Left ventricle myocardium inferior (tissue), 1 donor: ENCODE data around the gene BCAS3. TPM values are rescaled to one million over a fixed set of nuclear protein-coding genes. Genes with fewer than 3 reads are reported as not detected.
A peak's percentile ranks its signal among the peaks of the same experiment; 100 is the strongest.

ENCODE experiments used
- DNase-seq: peaks from one replicate; pipeline ENCODE4 v3.0.0-alpha.2; 2020
- H3K27ac ChIP-seq: fragments of 200-600 bp; replicated peaks from 2 replicates; pipeline ENCODE4 v1.8.0; 2021
- H3K27me3 ChIP-seq: fragments of 200-600 bp; 2 replicates; pipeline ENCODE4 v1.8.0; 2021; ENCODE audit warnings: low read depth
- H3K36me3 ChIP-seq: fragments of 200-600 bp; 2 replicates; pipeline ENCODE4 v1.8.0; 2021
- H3K4me1 ChIP-seq: fragments of 200-600 bp; 2 replicates; pipeline ENCODE4 v1.8.0; 2021
- H3K4me3 ChIP-seq: fragments of 200-600 bp; 2 replicates; pipeline ENCODE4 v1.8.0; 2021; ENCODE audit warnings: mild to moderate bottlenecking, moderate library complexity
- H3K9me3 ChIP-seq: fragments of 200-600 bp; replicated peaks from 2 replicates; pipeline ENCODE4 v1.8.0; 2021
- CTCF ChIP-seq: fragments of 200-600 bp; IDR thresholded peaks from 2 replicates; pipeline ENCODE4 v1.8.0; 2021; ENCODE audit warnings: antibody characterized with exemption, mild to moderate bottlenecking, borderline replicate concordance
- intact Hi-C: fragments of 100-400 bp; cut with micrococcal nuclease; formaldehyde crosslinking; loops from one replicate; pipeline ENCODE4 v1.11.0; 2022
- total RNA-seq: library from RNA; stranded (reverse); fragmentation: NEBNext Ultra II Directional; extraction: Animal tissue kit (Norgen Biotek cat#: 25700); gene quantifications from one replicate; pipeline ENCODE4 v1.2.1, GENCODE V29; 2021
- donor health status: DM: no; HTN: yes; CAD: no; lungs with severe emphysema.

Gene BCAS3
- total RNA-seq, 1 donor from 2014 or later, result 16.5 TPM

- TF ChIP-seq CTCF, result no peak
- H3K4me3 ChIP-seq, result no peak overlapping the region
- DNase-seq, result no peak
- H3K36me3 ChIP-seq, result no peaks in the 10 kb centered on the region
- H3K4me1 ChIP-seq, result peaks cover 25% of the 10 kb centered on the region
- H3K27ac ChIP-seq, result peak overlapping the region; percentile 78
- intact Hi-C loops, result no loop called here
- H3K27me3 ChIP-seq, result no peaks in the 10 kb centered on the region
- H3K9me3 ChIP-seq, result no peaks in the 10 kb centered on the region
These were observed 583.5 kb downstream of the BCAS3 start for GRCh38 chr17:61261001-61261637.

- H3K27me3 ChIP-seq, result no peaks in the 10 kb centered on the region
- intact Hi-C loops, result no loop called here
- no peak overlapping the region for H3K27ac ChIP-seq
- no peak for TF ChIP-seq CTCF
- no peak overlapping the region for H3K4me3 ChIP-seq
- H3K9me3 ChIP-seq, result no peaks in the 10 kb centered on the region
- no peaks in the 10 kb centered on the region for H3K36me3 ChIP-seq
- no peak for DNase-seq
- H3K4me1 ChIP-seq, result peaks cover 12% of the 10 kb centered on the region
These were observed 587.7 kb downstream of the BCAS3 start for GRCh38 chr17:61265397-61265796.

- no peaks in the 10 kb centered on the region for H3K4me1 ChIP-seq
- no peak overlapping the region for H3K27ac ChIP-seq
- no peak for TF ChIP-seq CTCF
- H3K4me3 ChIP-seq, result no peak overlapping the region
- intact Hi-C loops, result no loop called here
- no peaks in the 10 kb centered on the region for H3K9me3 ChIP-seq
- no peak for DNase-seq
- H3K27me3 ChIP-seq, result no peaks in the 10 kb centered on the region
- no peaks in the 10 kb centered on the region for H3K36me3 ChIP-seq
These were observed 590.2 kb downstream of the BCAS3 start for GRCh38 chr17:61267847-61268246.

GRCh38 chr17:61275395-61275794, 597.7 kb downstream of the BCAS3 start:
- intact Hi-C loops, result no loop called here
- no peak for TF ChIP-seq CTCF
- no peak overlapping the region for H3K27ac ChIP-seq

GRCh38 chr17:61276806-61277205, 599.2 kb downstream of the BCAS3 start:
- no peak for DNase-seq
- Histone ChIP-seq H3K4me3 (no peak overlapping the region), H3K9me3 (no peaks in the 10 kb centered on the region), H3K4me1 (peaks cover 18% of the 10 kb centered on the region), H3K36me3 (no peaks in the 10 kb centered on the region), H3K27me3 (no peaks in the 10 kb centered on the region), H3K27ac (no peak overlapping the region)
- TF ChIP-seq CTCF, result no peak
- intact Hi-C loops, result no loop called here

More at GRCh38 chr17:61275395-61275794, 597.7 kb downstream of the BCAS3 start:
- Histone ChIP-seq H3K27me3 (no peaks in the 10 kb centered on the region), H3K9me3 (no peaks in the 10 kb centered on the region), H3K4me1 (peaks cover 17% of the 10 kb centered on the region), H3K4me3 (no peak overlapping the region), H3K36me3 (no peaks in the 10 kb centered on the region)
- no peak for DNase-seq
